NCI-H1105 treated with DMSO at 0.1 percent for 48 hours (cell line): Measurements from ENCODE around the gene TRPM1.
"Not testable (repeated sequence)": the region's sequence is repeated elsewhere in the genome, so short reads cannot be mapped to it uniquely, and the experiment has no call there.

Experiments
- DNase-seq: peaks from one replicate; lab custom pipeline; 2025; lab: John Stamatoyannopoulos, UW

TRPM1 gene

GRCh38 chr15:31125061-31125460 lies 23.5 kb upstream of the TRPM1 start:
- DNase-seq: no peak

DNA sequence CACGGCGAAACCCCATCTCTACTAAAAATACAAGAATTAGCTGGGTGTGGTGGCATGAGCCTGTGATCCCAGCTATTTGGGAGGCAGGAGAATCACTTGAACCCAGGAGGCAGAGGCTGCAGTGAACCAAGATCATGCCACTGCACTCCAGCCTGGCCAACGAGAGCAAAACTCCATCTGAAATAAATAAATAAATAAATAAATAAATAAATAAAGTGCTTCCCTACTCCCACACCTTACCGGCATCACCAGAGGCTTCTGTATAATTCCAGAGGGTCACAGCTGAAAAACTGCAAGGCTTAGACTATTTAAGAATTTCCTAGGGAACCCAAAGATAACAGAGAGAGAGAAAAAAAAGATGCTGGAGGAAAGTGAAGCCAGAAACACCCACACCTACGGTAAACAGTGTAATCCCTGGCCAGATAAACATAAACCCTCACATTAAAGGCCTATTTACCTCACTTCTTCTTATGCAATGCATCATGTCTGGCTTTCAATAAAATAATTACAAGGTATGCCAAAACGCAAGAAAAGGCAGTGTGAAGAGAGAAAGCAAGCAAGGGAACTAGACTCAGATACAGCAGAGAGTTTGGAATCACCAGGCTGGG lies 15.0 kb upstream of the TRPM1 start:
- DNase-seq: no peak

GRCh38 chr15:31111091-31111647 lies 9.6 kb upstream of the TRPM1 start:
- DNase-seq: no peak

- DNase-seq: no peak
Measured at GRCh38 chr15:31108836-31109235, 7.3 kb upstream of the TRPM1 start.

DNA sequence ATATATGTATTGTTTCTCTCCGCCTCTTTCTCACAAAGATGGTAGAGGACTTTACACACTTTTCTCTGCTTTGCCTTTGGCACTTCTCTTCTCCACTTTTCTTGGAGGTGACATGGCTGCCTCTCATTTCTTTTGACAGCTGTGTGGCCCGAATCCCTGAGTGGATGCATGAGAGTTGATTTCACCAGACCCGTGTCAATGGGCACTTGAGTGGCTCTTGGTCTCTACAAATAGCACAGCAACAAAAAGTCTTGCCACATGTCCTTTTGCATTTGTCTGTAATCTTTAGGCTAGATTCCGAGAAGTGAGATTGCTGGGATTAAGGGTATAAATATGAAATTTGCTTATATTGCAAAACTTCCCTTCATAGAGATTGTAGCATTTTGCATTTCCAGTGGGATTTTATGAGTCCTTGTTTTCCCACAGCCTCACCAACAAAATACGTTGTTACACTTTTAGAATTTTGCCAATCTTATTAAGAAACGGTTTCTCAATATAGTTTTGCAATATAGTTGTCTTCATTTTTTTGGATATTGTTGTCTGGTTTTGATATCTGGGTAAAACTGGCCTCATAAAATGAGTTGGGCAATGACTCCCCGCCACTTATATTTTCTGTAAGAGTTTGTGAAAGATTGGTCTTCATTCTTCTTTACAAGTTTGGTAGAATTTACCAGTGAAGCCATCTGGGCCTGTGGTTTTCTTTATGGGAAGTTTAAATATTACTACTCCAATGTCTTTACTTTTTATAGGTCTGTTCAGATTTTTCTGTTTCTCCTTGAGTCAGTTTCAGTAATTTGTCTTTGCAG lies 5.2 kb upstream of the TRPM1 start:
- DNase-seq: no peak

- no peak for DNase-seq
Measured at GRCh38 chr15:31104003-31104402, 2.5 kb upstream of the TRPM1 start.

GRCh38 chr15:31102374-31103342 lies 1.1 kb upstream of the TRPM1 start:
- DNase-seq: no peak

DNA sequence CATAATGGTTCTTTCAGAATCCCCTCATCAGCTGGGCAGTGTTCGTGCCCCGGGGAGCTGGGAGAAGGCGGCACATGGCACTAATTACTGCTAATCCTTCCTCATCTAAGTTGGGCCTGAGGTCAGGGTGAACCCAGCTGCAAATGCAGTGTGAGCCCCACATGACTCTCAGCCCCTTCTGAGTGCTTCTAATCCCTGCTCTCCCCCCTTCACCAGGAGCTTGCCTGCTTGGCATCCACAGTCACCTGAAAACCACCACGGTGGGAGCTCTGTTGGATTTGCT lies 455 bp upstream of the TRPM1 start:
- no peak for DNase-seq

DNA sequence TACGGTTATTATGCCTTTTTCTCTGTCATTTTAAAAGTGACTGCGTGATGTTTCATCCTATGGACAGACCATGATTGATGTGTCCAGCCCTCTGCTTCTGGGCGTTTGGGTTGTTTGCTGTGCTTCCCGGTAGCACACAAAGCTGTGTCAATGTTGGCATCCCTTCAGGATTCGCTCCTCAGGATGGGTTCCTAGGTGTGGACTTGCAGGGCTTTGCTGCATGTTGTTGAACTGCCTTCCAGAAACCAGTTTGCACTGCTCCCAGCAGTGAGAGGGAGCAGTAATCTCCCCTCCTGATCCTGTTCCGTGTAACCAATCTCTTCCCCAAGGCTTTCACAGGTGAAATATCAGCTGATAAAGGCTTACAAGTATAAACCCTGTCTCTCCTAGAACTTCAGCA lies 787 bp downstream of the TRPM1 start:
- no peak for DNase-seq

- DNase-seq: no peak
Measured at GRCh38 chr15:31098953-31099740, 2.4 kb downstream of the TRPM1 start.

GRCh38 chr15:31098491-31098917 lies 3.0 kb downstream of the TRPM1 start:
- DNase-seq: no peak

GRCh38 chr15:31096563-31096962 lies 5.0 kb downstream of the TRPM1 start:
- no peak for DNase-seq

DNA sequence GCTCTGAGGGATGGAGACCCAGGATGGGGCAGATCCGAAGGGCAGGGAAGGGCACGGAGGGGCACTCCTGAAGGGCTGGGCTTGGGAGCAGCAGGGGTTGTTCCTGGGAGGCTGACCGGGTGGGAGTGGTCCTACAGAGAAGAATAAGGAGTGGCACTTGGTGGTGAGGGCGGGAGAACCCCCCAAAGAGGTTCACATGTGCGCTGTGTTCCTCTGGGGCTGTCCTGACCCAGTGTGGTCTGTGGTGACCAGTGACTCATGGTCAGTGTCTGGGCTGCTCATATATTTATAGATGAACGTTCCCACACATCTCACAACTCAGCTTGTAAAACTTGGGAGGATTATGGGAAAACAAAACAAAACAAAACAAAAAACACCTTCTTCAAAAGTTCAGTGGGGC lies 10.0 kb downstream of the TRPM1 start:
- DNase-seq: no peak

DNA sequence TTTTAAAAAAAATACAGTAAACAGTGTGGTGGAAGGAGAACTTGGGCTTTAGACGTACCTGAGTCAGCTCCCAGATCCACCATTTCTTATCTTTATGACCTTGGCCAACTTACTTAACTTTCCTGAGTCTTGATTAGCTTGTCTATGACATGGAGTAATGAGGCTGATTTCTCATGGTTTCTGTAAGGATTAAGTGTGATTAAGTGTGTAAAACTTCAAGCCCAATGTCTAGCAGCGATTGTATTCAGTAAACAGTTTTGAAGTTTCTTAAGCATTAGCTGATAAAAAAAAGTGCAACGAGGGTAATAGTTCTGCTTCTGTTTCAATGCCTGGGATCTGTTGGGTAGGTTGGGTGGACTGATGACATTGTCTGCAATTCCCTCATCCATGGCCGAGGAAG lies 10.8 kb downstream of the TRPM1 start:
- no peak for DNase-seq

GRCh38 chr15:31089368-31090047 lies 12.0 kb downstream of the TRPM1 start:
- DNase-seq: no peak

GRCh38 chr15:31088672-31089367 lies 12.7 kb downstream of the TRPM1 start:
- no peak for DNase-seq

DNA sequence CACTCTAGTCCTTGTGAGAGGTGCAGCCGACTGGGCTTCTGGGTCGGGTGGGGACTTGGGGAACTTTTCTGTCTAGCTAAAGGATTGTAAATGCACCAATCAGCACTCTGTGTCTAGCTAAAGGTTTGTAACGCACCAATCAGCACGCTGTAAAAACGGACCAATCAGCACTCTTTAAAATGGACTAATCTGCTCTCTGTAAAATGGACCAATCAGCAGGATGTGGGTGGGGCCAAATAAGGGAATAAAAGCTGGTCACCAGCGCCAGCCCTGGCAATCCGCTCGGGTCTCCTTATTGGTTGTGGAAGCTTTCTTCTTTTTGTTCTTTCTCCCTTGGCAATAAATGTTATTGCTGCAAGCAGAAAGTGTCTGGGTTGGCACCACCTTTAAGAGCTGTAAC lies 13.5 kb downstream of the TRPM1 start:
- DNase-seq: not testable (repeated sequence)

- DNase-seq: no peak
Measured at GRCh38 chr15:31086344-31086743, 15.2 kb downstream of the TRPM1 start.

DNA sequence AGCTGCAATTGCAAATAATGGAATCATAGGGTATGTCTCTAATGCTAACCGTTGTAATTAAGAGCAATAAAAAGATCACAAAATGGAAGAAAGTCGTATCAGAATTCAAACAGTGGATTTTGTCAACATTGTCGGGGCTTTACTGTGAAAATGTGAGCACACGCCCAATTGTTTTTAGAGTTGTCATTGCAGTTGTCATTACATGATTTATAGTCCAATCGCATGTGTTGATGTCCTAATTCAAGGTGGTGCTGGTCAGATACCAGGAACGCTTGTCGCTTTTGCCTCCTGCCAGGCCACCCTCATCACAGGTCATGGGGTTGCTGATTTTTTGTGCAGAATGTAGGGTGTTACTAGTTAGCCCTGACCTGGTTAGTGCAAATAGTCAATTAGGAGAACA lies 16.2 kb downstream of the TRPM1 start:
- DNase-seq: no peak

GRCh38 chr15:31084176-31084575 lies 17.3 kb downstream of the TRPM1 start:
- no peak for DNase-seq
